B cell (primary cell): ENCODE data around the gene AGBL3. TPM values are rescaled to one million over a fixed set of nuclear protein-coding genes. Genes with fewer than 3 reads are reported as not detected.

Experiments used
- ATAC-seq: fragments of 200-7000 bp; cut with Tn5 transposase; one replicate; pipeline ENCODE4 v1.10.0; 2021; ENCODE audit warnings: low read depth, mild to moderate bottlenecking, moderate number of reproducible peaks, moderate library complexity
- CTCF ChIA-PET: fragments of 350-600 bp; sonication (Branson Sonifier 250); formaldehyde crosslinking; loops from one replicate; lab custom pipeline; 2021; ENCODE audit warnings: antibody characterized with exemption, inconsistent platforms; lab: Charles Lee
- POLR2A ChIA-PET: fragments of 350-600 bp; sonication (Branson Sonifier 250); formaldehyde crosslinking; loops from one replicate; lab custom pipeline; 2021; ENCODE audit warnings: antibody characterized with exemption; lab: Charles Lee
- DNase-seq: peaks from one replicate; pipeline ENCODE4 v3.0.0; 2013
- H2AFZ ChIP-seq: 2 replicates; pipeline ENCODE4 v1.6.1; 2012; ENCODE audit warnings: mild to moderate bottlenecking, low read depth, low read length; ENCODE audit not compliant: insufficient read depth, poor library complexity, severe bottlenecking
- H3K27ac ChIP-seq, 2 donors: 1 replicate in 1 of 2; 2 replicates in 1 of 2; pipeline ENCODE4 v1.5.1; 2012 to 2013; ENCODE audit warnings: low read length in 2 of 2, mild to moderate bottlenecking in 2 of 2, moderate library complexity in 1 of 2
- H3K27me3 ChIP-seq, 4 experiments: fragments of 200-600 bp in 1 of 4; sonication (generic) in 1 of 4; replicated peaks in 1 of 4; 1 replicate in 2 of 4; 2 replicates in 2 of 4; pipeline versions ENCODE4 v1.6.1 to v1.7.0; 2013 to 2016; ENCODE audit warnings: low read length in 3 of 4, mild to moderate bottlenecking in 2 of 4, mixed read lengths in 1 of 4, moderate library complexity in 1 of 4; ENCODE audit not compliant: insufficient read depth in 4 of 4, control insufficient read depth in 3 of 4; ENCODE audit errors: control extremely low read depth in 1 of 4
- H3K36me3 ChIP-seq, 2 experiments: replicated peaks in 1 of 2; 1 replicate in 1 of 2; 2 replicates in 1 of 2; pipeline versions ENCODE4 v1.6.1 to v1.7.1; 2013; ENCODE audit warnings: low read length in 1 of 2; ENCODE audit not compliant: insufficient read depth in 2 of 2, control insufficient read depth in 1 of 2; ENCODE audit errors: control extremely low read depth in 1 of 2, extremely low read depth in 1 of 2
- H3K4me1 ChIP-seq, 2 donors: fragments of 200-600 bp in 1 of 2; sonication (generic) in 1 of 2; 1 replicate in 1 of 2; 2 replicates in 1 of 2; pipeline versions ENCODE4 v1.5.1 to v1.6.1; 2013 to 2017; ENCODE audit warnings: low read length in 2 of 2; ENCODE audit not compliant: control insufficient read depth in 2 of 2, insufficient read depth in 2 of 2
- H3K4me2 ChIP-seq: replicated peaks from 2 replicates; pipeline ENCODE3; 2012; ENCODE audit warnings: mild to moderate bottlenecking, low read depth, low read length; ENCODE audit not compliant: poor library complexity, severe bottlenecking
- H3K4me3 ChIP-seq, 5 experiments: fragments of 200-600 bp in 1 of 5; sonication (generic) in 1 of 5; 1 replicate in 3 of 5; 2 replicates in 2 of 5; pipeline versions ENCODE4 v1.5.1 to v1.7.0; 2011 to 2016; ENCODE audit warnings: low read length in 4 of 5, mild to moderate bottlenecking in 4 of 5, low read depth in 2 of 5, control low read depth in 1 of 5, moderate library complexity in 1 of 5; ENCODE audit not compliant: insufficient read depth in 1 of 5; ENCODE audit errors: control extremely low read depth in 1 of 5, extremely low read depth in 1 of 5
- H3K79me2 ChIP-seq: fragments of 200-600 bp; sonication (generic); one replicate; pipeline ENCODE4 v1.6.0; 2016; ENCODE audit warnings: low read length; ENCODE audit not compliant: control insufficient read depth, insufficient read depth
- H3K9ac ChIP-seq: fragments of 200-600 bp; sonication (generic); 2 replicates; pipeline ENCODE4 v1.6.1; 2017; ENCODE audit warnings: mild to moderate bottlenecking, low read length, moderate library complexity
- H3K9me3 ChIP-seq, 3 donors: one replicate each; pipeline versions ENCODE4 v1.6.1 to v1.7.1; 2013; ENCODE audit warnings: low read length in 2 of 3; ENCODE audit not compliant: control insufficient read depth in 2 of 3, insufficient read depth in 1 of 3; ENCODE audit errors: control extremely low read depth in 1 of 3
- H4K20me1 ChIP-seq: 2 replicates; pipeline ENCODE4 v1.6.0; 2012; ENCODE audit warnings: mild to moderate bottlenecking, low read length; ENCODE audit not compliant: insufficient read depth, control insufficient read depth, poor library complexity, severe bottlenecking
- H3K27ac Mint-ChIP-seq: one replicate; pipeline ENCODE4 v1.8.0; 2021; ENCODE audit warnings: mixed read lengths
- H3K27me3 Mint-ChIP-seq: one replicate; pipeline ENCODE4 v1.8.0; 2021; ENCODE audit warnings: mixed read lengths
- H3K4me1 Mint-ChIP-seq: one replicate; pipeline ENCODE4 v1.8.0; 2021; ENCODE audit warnings: mixed read lengths
- H3K4me3 Mint-ChIP-seq: one replicate; pipeline ENCODE4 v1.8.0; 2021; ENCODE audit warnings: mixed read lengths
- H3K9me3 Mint-ChIP-seq: one replicate; pipeline ENCODE4 v1.8.0; 2022; ENCODE audit warnings: mixed read lengths; ENCODE audit not compliant: insufficient read depth
- EZH2 ChIP-seq: IDR thresholded peaks from 2 replicates; pipeline ENCODE4 v1.6.1; 2012; ENCODE audit warnings: borderline replicate concordance, low read depth, mild to moderate bottlenecking, moderate library complexity, low read length; ENCODE audit not compliant: insufficient read depth, poor library complexity, severe bottlenecking
- WGBS: methylation state at CpG from one replicate; pipeline ENCODE4 v1.1.5; 2013; ENCODE audit warnings: missing lambda C conversion rate; ENCODE audit not compliant: insufficient coverage; 5-methylcytosine and 5-hydroxymethylcytosine counted together
- intact Hi-C: fragments of 100-400 bp; cut with micrococcal nuclease; formaldehyde crosslinking; loops from one replicate; pipeline ENCODE4 v1.10.0; 2022
- polyA plus RNA-seq: library from polyadenylated mRNA; depleted of rRNA; stranded (reverse); fragments of >200 nt; gene quantifications from 2 replicates; pipeline ENCODE4 v1.2.3, GENCODE V29; 2012
- total RNA-seq, 2 donors: library from RNA; stranded (reverse); fragments of 120-200 nt in 1 of 2; gene quantifications; 1 replicate in 1 of 2; 2 replicates in 1 of 2; pipeline versions ENCODE4 v1.2.3 to v1.2.4, GENCODE V29; 2013 to 2022
- TF ChIP-seq, protein P1 (sequence below): fragments of 200-600 bp; IDR thresholded peaks from one replicate; pipeline ENCODE4 v1.8.0; 2022; ENCODE audit warnings: antibody characterized with exemption, mild to moderate bottlenecking

The AGBL3 gene
- total and polyA plus RNA-seq, 2 donors (not counting 1 experiment from before 2014, with no cell fraction given) = 0.51 to 10.9 TPM

DNA sequence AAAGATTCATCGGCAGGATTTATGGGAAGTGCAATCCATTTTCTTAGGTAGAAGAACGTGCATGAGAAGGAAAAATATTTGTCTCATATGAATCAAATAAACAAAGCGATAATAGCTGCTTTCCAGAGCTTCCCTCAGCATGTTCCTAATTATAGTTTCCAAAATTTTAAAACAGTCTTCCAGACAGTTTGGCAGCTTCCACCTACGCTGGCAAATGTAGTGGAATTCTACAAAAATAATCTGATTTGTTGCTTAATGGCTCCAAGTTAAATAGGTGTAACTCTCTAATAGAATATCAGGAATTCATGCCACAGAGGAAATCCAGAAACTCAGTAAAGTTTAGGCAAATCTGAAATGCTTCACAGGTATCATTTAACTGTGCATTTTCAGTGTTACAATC lies 23.3 kb upstream of the AGBL3 start:
- ChIA-PET CTCF (interaction anchor here (1.4 kb wide), 2 partner anchors 23 to 330 kb away, joined by 5 to 6 read pairs; partner anchors contain the start of gene AGBL3), POLR2A (no interaction called here)
- Mint-ChIP-seq H3K9me3 (no peaks in the 10 kb centered on the region), H3K27ac (no peak overlapping the region), H3K4me3 (no peak overlapping the region), H3K27me3 (peaks cover 11% of the 10 kb centered on the region), H3K4me1 (no peaks in the 10 kb centered on the region)
- Histone ChIP-seq H4K20me1 (no peaks in the 10 kb centered on the region), H3K9me3 (no peaks in the 10 kb centered on the region), H3K4me2 (no peak overlapping the region), H3K36me3 (no peaks in the 10 kb centered on the region), H2AFZ (no peak overlapping the region), H3K4me3 (no peak overlapping the region), H3K27ac (no peak overlapping the region), H3K79me2 (no peaks in the 10 kb centered on the region), H3K9ac (no peak overlapping the region), H3K27me3 (peaks cover 0 to 6% (median 2%) of the 10 kb centered on the region in 4 experiments), H3K4me1 (no peaks in the 10 kb centered on the region)
- no peak for TF ChIP-seq EZH2
- TF ChIP-seq, protein P1, sequence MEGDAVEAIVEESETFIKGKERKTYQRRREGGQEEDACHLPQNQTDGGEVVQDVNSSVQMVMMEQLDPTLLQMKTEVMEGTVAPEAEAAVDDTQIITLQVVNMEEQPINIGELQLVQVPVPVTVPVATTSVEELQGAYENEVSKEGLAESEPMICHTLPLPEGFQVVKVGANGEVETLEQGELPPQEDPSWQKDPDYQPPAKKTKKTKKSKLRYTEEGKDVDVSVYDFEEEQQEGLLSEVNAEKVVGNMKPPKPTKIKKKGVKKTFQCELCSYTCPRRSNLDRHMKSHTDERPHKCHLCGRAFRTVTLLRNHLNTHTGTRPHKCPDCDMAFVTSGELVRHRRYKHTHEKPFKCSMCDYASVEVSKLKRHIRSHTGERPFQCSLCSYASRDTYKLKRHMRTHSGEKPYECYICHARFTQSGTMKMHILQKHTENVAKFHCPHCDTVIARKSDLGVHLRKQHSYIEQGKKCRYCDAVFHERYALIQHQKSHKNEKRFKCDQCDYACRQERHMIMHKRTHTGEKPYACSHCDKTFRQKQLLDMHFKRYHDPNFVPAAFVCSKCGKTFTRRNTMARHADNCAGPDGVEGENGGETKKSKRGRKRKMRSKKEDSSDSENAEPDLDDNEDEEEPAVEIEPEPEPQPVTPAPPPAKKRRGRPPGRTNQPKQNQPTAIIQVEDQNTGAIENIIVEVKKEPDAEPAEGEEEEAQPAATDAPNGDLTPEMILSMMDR = no peak
- ATAC-seq (no peak), DNase-seq (no peak)
- no CpG with 5 or more reads among the region's 4 CpGs for WGBS
- intact Hi-C loops = no loop called here

DNA sequence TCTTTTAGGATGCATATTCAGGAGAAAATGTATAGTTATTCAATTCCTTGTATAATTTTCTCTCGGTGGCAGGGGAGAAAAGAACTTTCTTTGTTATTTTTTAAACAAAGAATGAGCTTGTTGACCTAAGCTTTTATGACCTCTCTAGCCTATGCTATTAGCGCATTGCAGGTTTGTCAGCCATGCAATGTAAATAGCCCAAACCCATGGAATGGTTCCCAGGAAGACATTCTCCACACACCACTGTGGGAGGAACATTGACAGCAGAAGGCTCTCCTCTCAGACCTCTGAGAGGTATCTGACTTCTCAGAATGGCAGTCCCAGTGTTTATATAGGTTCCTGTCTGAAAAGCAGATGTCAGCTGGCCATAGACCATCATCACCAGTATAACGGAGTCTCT lies 19.6 kb upstream of the AGBL3 start:
- Histone ChIP-seq H2AFZ (no peak overlapping the region), H3K79me2 (no peaks in the 10 kb centered on the region), H3K4me2 (no peak overlapping the region), H3K9me3 (no peaks in the 10 kb centered on the region), H3K27ac (no peak overlapping the region), H4K20me1 (no peaks in the 10 kb centered on the region), H3K4me1 (no peaks in the 10 kb centered on the region), H3K9ac (no peak overlapping the region), H3K27me3 (peaks cover 0 to 9% (median 3%) of the 10 kb centered on the region in 4 experiments), H3K4me3 (no peak overlapping the region), H3K36me3 (no peaks in the 10 kb centered on the region)
- TF ChIP-seq, protein P1 = no peak
- TF ChIP-seq EZH2 = no peak
- ATAC-seq = no peak
- Mint-ChIP-seq H3K4me3 (no peak overlapping the region), H3K9me3 (no peaks in the 10 kb centered on the region), H3K27ac (no peak overlapping the region), H3K4me1 (no peaks in the 10 kb centered on the region), H3K27me3 (peaks cover 8% of the 10 kb centered on the region)
- ChIA-PET POLR2A (no interaction called here), CTCF (no interaction called here)
- intact Hi-C loops = no loop called here
- no peak for DNase-seq
- no CpG with 5 or more reads among the region's 3 CpGs for WGBS
